Lower leg skin (tissue), 4 donors: ENCODE measurements around the gene MAOB. TPM values are rescaled to one million over a fixed set of nuclear protein-coding genes. Genes with fewer than 3 reads are reported as not detected.

ENCODE experiments used
- DNase-seq, 2 donors: peaks; one replicate each; pipeline ENCODE4 v3.0.0-alpha.2; 2019; ENCODE audit warnings: low spot score in 2 of 2
- H3K4me3 ChIP-seq: fragments of 200-600 bp; sonication (generic); 2 replicates; pipeline ENCODE4 v1.5.1; 2017; ENCODE audit warnings: mild to moderate bottlenecking, low read depth; ENCODE audit not compliant: poor library complexity, severe bottlenecking
- CTCF ChIP-seq, 3 donors: fragments of 450-650 bp; IDR thresholded peaks; one replicate each; pipeline ENCODE4 v1.5.1; 2016; ENCODE audit warnings: antibody characterized with exemption in 3 of 3, mild to moderate bottlenecking in 3 of 3, moderate library complexity in 2 of 3
- POLR2A ChIP-seq, 2 donors: fragments of 450-650 bp; IDR thresholded peaks; one replicate each; pipeline ENCODE4 v1.6.1; 2016 to 2017; ENCODE audit warnings: antibody characterized with exemption in 2 of 2, mild to moderate bottlenecking in 1 of 2, moderate library complexity in 1 of 2
- WGBS, 2 donors: methylation state at CpG; one replicate each; pipeline ENCODE4 v1.1.5; 2018; 5-methylcytosine and 5-hydroxymethylcytosine counted together
- intact Hi-C: fragments of 100-400 bp; cut with DNase I; formaldehyde crosslinking; loops from one replicate; pipeline ENCODE4 v1.15.0; 2023; ENCODE audit warnings: low total_unique reads
- total RNA-seq, 4 donors: library from RNA; depleted of rRNA; stranded (reverse); fragments of >200 nt; gene quantifications; one replicate each; pipeline ENCODE4 v1.1.0, GENCODE V29; 2016

Gene MAOB
- total RNA-seq, 4 donors from 2014 or later = 0.34 to 6.3 (median 3.7) TPM

- no peak for DNase-seq
- no peak for TF ChIP-seq CTCF (IDR thresholded peaks at IDR 0.05)
- TF ChIP-seq POLR2A (IDR thresholded peaks at IDR 0.05) = no peak
- WGBS, 2 donors = 55 to 74% methylated on average over 2 of the region's 2 CpGs
- intact Hi-C loops = no loop called here
- H3K4me3 ChIP-seq = no peak overlapping the region
Observed at GRCh38 chrX:43880425-43880824, 1.8 kb downstream of the MAOB start.

DNA sequence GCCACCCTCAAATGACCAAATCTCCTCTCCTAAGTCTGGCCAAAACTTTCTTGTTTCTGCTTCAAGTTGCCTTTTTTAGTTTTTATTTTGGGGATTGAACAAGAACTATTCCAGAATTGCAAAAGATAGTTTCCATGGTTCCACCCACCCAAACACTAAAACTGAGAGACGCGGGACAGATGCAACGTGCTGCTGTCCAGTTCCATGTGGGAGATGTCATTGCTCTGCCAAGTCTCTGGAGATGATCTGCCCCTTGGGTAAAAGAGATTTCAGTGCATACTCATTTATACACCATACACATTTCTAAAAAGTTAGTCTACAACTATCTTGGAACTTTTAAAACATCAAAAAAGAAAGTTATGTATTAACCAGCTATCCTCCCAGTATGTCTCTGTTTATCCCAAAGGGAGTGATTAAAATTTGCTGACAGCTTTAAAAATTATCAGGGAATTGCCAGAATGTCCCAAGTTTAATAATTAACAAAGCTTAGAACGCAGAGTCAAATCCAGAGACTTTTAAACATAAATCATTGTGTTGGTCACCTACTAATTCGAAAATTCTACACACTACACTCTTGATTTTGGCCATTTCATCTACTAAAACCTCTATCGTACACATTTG is 3.2 kb downstream of the MAOB start:
- intact Hi-C loops = loop anchor here (5.0 kb wide), 1 partner anchor 1698 kb away; no protein-coding TSS in a partner anchor
- WGBS, 2 donors = 50 to 55% methylated on average over 6 of the region's 6 CpGs
- no peak for DNase-seq

DNA sequence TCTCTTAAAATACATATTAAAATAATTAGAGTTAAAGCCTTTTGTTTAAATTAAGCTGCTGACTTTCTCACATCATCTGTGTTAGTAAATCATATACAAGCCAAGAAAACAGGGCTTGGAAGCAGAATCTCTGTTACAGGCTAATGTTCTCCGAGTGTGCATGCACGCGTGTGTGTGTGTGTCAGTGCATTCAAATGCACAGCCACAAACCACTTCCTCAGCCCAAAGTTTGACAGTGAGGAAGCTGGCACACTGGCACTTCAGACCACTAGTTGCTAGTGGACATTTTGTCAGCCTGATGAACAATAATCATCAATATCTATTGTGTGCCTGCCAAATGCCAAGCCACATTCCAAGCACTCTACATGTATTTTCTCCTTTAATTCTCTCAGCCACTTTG is 5.6 kb downstream of the MAOB start:
- 90 to 92% methylated on average over 3 of the region's 3 CpGs for WGBS, 2 donors
- intact Hi-C loops = loop anchor here (5.0 kb wide), 1 partner anchor 1701 kb away; no protein-coding TSS in a partner anchor

More for the DNA sequence above, 3.2 kb downstream of the MAOB start:
- H3K4me3 ChIP-seq = no peak overlapping the region
- no peak for TF ChIP-seq CTCF (IDR thresholded peaks at IDR 0.05)
- no peak for TF ChIP-seq POLR2A (IDR thresholded peaks at IDR 0.05)

DNA sequence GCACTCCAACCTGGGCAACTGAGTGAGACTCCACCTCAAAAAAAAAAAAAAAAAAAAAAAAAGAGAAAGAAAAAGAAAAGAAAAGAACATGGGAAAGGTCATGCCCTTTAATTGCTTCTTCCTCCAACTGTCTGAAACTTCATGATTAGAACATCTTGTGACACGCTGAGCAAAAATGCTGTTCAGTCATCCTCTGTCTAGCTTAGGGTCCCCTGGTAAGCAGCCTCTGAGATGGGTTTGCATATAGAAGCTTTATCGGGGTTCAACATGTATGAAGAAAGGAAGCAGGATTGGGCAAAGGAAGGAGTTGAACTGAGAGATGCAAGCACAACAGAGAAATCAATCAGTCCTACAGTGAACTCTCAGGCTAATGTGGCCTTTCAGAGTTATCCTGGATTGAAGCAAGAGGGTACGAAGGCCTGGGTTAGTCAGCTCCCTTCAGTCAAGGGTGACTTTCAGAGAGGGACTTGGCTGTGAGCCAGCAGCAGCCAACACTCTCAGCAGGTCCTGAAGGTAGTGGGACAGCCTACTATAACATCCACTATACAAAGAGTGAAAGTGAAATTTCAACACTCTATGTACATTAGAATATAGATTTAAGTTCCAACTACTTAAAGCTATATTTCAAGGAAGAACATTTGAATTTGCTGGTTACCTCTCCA is 11.4 kb downstream of the MAOB start:
- DNase-seq = no peak
- no peak for TF ChIP-seq CTCF (IDR thresholded peaks at IDR 0.05)
- WGBS, 2 donors = 91 to 100% methylated on average over 3 of the region's 3 CpGs
- intact Hi-C loops = no loop called here
- H3K4me3 ChIP-seq = no peak overlapping the region

More for the DNA sequence above, 5.6 kb downstream of the MAOB start:
- no peak for DNase-seq
- H3K4me3 ChIP-seq = no peak overlapping the region
- TF ChIP-seq POLR2A (IDR thresholded peaks at IDR 0.05) (no peak), CTCF (IDR thresholded peaks at IDR 0.05) (no peak)

- intact Hi-C loops = no loop called here
- whole genome bisulfite sequencing, 2 donors = 72 to 74% methylated on average over 3 of the region's 3 CpGs
- DNase-seq = no peak
- TF ChIP-seq POLR2A (IDR thresholded peaks at IDR 0.05) = no peak
- TF ChIP-seq CTCF (IDR thresholded peaks at IDR 0.05) = no peak
- no peak overlapping the region for H3K4me3 ChIP-seq
Observed at GRCh38 chrX:43870011-43870410, 12.2 kb downstream of the MAOB start.
